UCSD-AML1 (cell line): ENCODE measurements around the gene PRADC1.
"Not testable (repeated sequence)": the region's sequence is repeated elsewhere in the genome, so short reads cannot be mapped to it uniquely, and the experiment has no call there.

Experiments used
- DNase-seq: peaks from one replicate; lab custom pipeline; 2025; ENCODE audit not compliant: unreplicated experiment; lab: John Stamatoyannopoulos, UW

Gene PRADC1

GRCh38 chr2:73233154-73233931 lies at the start of gene PRADC1:
PRADC1 (minus strand) TSS chr2:73233239; CDS start chr2:73233160, 79 bp downstream.
- DNase-seq, result peak; percentile 98

- no peak for DNase-seq
Observed at GRCh38 chr2:73281244-73281643, 48.2 kb upstream of the PRADC1 start.

- no peak for DNase-seq
Observed at GRCh38 chr2:73279852-73280251, 46.8 kb upstream of the PRADC1 start.

GRCh38 chr2:73272270-73272669 lies 39.2 kb upstream of the PRADC1 start:
- DNase-seq, result no peak

GRCh38 chr2:73269686-73270465 lies 36.8 kb upstream of the PRADC1 start:
- no peak for DNase-seq

- no peak for DNase-seq
Observed at GRCh38 chr2:73268830-73269685, 36.0 kb upstream of the PRADC1 start.

- no peak for DNase-seq
Observed at GRCh38 chr2:73268366-73268829, 35.4 kb upstream of the PRADC1 start.

GRCh38 chr2:73267008-73267407 lies 34.0 kb upstream of the PRADC1 start:
- DNase-seq, result no peak

- DNase-seq, result no peak
Observed at GRCh38 chr2:73266061-73266901, 33.2 kb upstream of the PRADC1 start.

- no peak for DNase-seq
Observed at GRCh38 chr2:73265298-73266060, 32.4 kb upstream of the PRADC1 start.

GRCh38 chr2:73264783-73265182 lies 31.7 kb upstream of the PRADC1 start:
- no peak for DNase-seq

- DNase-seq, result no peak
Observed at GRCh38 chr2:73264332-73264606, 31.2 kb upstream of the PRADC1 start.

GRCh38 chr2:73263540-73264331 lies 30.7 kb upstream of the PRADC1 start:
- no peak for DNase-seq

- DNase-seq, result not testable (repeated sequence)
Observed at GRCh38 chr2:73262691-73263429, 29.8 kb upstream of the PRADC1 start.

GRCh38 chr2:73262108-73262651 lies 29.1 kb upstream of the PRADC1 start:
- DNase-seq, result no peak

GRCh38 chr2:73260338-73260984 lies 27.4 kb upstream of the PRADC1 start:
- peak; percentile 62 for DNase-seq

GRCh38 chr2:73259704-73260337 lies 26.8 kb upstream of the PRADC1 start:
- no peak for DNase-seq
